T-helper 22 cell (primary cell): ENCODE measurements around the gene RB1.
"Not testable (repeated sequence)": the region's sequence is repeated elsewhere in the genome, so short reads cannot be mapped to it uniquely, and the experiment has no call there.

Source experiments
- DNase-seq: peaks from one replicate; pipeline ENCODE4 v3.0.0-alpha.2; 2020; ENCODE audit warnings: low read depth

Gene RB1

DNA sequence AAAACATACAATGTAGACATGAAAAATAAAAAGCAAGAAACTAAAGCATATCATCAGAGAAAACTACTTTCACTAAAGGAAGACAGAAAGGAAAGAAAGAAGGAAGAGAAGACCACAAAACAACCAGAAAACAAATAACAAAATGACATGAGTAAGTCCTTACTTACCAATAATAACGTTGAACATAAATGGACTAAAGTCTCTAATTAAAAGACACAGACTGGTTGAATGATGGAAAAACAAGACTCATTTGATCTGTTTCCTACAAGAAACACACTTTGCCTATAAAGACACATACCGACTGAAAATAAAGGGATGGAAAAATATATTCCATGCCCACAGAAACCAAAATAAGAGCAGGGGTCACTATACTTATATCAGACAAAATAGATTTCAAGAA is 46.0 kb downstream of the RB1 start:
- no peak for DNase-seq

DNA sequence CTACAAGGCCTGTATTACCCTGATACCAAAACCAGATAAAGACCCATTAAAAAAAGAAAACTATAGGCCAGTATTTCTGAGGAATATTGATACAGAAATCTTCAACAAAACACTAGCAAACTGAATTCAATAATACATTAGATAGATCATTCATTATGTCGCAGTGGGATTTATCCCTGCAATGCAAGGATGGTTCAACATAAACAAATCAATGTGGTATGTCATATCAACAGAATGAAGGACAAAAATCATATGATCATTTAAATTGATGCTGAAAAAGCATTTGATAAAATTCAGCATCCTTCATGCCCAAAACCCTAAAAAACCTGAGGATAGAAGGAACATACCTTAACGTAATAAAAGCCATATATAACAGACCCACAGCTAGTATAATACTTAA is 50.0 kb downstream of the RB1 start:
- no peak for DNase-seq

DNA sequence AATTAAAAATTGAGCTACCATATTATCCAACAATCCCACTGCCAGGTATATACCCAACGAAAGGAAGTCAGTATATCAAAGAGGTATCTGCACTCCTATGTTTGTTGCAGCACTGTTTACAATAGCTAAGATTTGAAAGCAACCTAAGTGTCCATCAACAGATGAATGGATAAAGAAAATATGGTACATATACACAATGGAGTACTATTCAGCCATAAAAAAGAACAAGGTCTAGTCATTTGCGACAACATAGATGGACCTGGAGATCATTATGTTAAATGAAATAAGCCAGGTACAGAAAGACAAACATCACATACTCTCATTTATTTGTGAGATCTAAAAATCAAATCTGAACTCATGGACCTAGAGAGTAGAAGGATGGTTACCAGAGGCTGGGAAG is 52.0 kb downstream of the RB1 start:
- not testable (repeated sequence) for DNase-seq

DNA sequence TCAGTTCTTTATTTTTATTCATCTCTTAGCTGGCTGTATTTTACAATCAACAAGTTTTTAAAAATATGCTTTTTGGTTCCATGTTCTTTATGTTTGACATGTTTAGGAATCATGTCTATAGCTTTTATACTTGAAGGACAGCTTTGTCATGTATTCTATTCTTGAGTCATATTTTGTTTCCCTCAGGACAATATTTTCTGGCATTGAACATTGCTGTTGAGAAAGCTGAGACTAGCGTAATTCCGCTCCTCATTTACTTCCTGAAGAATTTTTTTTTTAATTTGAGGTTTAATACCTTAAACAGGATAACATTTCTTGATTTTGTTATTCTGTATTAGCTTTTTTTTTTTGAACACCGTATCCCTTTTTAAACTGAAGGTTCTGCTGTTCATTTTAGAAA is 53.2 kb downstream of the RB1 start:
- no peak for DNase-seq

DNA sequence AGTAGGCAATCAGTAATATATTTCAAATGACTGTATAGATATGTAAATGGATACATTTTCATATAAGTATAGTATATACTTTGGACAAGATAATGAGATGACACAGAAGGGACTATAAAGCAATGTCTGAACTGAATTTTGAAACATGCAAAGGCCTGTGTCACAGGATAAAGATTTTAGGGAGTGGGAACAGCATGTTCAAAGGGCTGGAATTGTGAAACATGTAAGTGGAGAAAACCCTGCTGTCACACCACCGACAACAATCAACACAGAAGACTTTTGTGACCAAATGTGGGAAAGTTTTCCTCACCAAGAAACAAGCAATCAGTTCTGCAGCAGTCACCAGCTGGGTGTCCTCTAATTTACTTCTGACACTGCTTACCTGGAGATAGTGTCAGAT is 66.4 kb downstream of the RB1 start:
- no peak for DNase-seq

DNA sequence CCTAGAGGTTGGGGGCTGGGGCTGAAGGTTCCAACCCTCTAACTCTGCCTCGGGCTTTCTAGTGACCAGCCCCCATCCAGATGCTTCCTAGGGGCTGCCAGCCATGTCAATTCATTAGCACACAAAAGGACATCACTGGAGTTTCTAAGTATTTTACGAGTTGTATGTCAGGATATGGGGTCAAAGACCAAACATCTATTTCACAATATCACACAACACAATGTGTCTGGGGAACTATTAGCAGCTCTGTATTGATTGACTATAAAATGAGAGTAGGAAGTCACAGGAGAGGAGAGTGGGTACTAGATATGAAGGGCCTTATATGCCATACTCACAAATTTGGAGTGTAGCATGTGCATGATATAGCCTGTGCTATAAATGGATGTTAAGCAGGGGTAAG is 67.3 kb downstream of the RB1 start:
- DNase-seq: no peak

DNA sequence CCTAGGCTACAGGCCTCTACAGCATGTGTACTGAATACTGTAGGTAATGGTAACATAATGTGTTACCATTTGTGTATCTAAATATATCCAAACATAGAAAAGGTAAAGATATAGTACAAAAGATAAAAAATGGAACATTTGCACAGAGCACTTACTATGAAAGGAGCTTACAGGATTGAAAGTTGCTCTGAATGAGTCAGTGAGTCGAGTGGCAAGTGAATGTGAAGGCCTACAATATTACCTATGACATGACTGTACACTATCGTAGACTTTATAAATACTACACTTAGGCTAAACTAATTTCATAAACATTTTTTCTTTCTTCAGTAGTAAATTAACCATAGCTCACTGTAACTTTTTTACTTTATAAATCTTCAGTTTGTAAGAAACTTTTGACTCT is 74.3 kb downstream of the RB1 start:
- DNase-seq: no peak

DNA sequence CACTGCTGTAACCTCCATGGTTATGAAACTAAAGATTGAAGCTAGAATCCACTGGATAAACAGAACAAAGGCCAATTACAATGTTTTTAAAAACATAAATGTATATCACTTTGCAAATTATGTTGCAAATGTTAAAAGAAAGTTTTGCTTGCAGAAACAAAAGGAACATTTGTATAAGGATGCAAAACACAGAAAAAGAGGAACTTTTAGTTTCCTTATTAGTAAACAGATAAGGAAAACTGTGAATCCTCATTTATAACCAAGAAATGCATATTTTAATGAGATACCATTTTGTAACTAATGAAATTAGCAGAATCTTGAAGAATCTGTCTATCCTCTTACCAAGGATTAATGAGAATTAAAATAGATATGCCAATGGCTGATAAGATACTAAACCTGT is 77.0 kb downstream of the RB1 start:
- no peak for DNase-seq

DNA sequence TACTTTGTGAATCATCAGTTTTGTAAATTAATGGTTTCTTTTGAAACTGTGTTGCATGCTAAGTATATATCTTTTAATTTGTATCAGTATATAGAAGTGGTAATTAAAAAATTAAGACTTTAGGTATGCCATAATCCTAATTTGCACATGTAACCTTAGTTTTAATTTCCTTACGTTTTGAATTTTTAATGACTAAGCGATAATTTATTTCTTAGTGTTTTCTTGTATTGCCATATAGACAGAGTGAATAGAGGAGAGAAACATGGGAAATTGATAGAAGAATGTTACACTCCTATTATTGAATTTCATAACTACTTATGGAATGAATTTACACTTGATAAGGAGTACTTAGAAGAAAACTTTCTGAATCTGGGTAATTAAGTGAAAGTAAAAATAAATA is 79.8 kb downstream of the RB1 start:
- DNase-seq: no peak

DNA sequence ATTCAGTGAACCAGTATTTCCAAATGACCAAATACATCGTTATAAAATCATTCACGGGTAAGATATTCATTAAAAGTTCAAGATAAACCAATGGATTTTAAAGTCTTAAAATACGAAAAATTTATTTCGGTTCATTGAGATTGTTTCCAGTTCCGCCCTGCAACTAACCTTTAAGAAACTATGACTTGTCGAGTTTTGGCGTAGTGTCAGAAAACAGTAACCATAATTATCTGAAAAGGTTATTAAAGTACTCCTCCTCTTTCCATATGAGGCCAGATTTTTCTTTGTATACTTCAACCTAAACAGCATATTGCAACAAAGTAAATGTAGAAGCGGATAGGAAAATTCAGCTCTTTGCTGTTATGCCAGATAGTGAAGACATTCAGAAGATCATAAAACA is 83.3 kb downstream of the RB1 start:
- no peak for DNase-seq

DNA sequence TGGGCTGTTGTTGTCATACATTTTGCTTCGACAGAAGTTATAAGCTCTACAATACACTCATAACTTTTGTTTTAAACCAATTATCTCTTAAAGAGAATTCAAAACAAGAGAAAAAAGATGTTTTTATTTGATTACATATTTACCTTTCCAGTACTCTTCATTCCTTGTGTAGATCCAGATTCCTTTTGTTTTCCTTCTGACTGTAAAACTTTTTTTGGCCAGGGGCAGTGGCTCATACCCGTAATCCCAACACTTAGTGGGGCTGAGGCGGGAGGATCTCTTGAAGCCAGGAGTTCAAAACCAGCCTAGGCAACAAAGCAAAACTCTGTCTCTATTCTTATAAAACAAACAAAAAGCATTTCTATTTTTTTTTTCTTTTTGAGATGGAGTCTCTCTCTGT is 87.7 kb downstream of the RB1 start:
- DNase-seq: no peak

DNA sequence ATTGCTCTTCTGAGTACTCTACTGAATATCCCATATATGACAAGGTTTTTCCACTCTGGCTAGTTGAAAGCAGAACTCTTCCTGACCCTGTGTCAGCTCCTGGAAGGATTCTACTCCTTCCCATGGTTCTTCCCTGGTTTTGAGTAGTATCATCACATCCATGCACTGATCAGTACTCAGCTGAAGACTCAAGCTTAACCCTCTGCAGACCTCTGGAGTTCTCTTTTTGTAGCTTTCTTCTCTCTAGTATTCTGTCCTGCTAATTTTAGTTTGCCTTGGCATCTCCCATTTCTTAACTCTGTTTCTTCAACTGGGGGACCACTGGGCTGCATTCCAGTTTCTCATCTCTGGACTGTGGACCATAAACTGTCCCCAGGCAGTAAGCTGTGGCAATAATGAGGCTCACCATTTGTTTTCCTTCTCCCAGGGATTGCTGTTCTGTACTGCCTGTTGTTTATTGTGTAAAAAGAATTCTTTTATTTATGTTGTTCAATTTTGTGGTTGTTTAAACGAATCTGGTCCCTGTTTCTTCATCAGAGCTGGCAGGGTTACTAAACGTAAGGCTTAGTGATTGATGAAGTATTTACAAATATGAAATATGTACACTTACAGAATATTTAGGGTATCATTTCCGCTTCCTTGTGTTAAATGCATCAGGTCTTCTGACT is 89.6 kb downstream of the RB1 start:
- no peak for DNase-seq

DNA sequence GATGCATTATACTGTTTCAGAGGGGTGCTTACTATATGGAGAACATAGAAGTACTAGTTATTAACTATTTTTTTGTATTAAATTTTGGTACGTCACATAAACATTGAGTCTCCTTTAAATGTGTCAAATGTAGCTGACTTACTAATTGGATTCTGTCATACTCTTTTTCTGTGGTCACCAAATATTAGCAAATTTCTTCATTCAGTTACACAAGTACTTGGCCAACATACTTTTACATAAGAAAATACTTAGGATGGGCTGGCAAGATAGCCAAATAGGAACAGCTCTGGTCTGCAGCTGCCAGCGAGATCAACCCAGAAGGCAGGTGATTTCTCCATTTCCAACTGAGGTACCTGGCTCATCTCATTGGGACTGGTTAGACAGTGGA is 90.1 kb downstream of the RB1 start:
- DNase-seq: no peak

DNA sequence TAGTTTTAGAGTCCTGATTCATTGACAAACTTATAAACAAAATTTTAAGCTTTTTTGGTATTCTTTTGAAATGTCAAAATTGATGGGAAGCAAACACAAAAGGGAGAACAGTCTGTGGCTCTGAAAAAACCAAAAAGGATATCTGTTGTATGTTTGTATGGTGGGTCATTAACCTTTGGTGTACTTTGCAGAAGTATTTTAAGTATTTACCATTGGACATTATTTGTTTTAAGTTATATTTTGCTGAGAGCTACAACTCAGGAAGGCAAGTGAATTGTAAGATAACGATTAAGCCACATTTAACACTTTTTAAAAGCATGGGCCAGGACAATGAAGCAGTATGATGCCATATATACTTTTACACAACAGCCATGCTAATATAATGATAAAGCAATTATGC is 94.2 kb downstream of the RB1 start:
- DNase-seq: no peak

DNA sequence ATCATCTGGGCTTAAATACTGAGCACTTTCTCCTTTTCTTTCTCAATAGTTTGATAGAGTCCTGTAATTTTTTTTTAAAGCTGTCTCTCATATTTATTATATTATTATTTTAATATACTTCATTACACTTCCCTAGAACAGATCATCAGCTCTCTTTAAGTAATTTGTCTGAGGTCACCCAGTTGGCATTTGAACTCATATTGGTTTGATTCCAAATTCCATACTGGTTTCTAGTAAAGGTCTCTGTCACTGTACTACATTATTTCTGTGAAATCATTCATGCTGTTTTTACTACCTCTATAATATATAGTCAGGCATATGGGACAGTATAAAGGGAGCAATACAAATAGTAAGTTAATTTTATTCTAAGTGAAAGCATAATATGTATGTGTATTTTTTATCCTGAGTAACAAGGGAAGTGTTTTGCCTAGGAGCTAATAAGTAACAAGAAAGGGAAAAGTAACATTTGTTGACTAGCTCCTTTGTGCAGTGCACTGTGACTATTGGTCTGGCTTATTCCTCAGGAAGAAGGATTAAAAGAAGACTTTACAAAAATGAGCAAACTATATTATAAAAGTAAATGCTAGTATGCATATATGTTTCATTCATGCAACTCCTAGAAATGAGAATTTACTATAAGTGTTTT is 95.0 kb downstream of the RB1 start:
- no peak for DNase-seq

DNA sequence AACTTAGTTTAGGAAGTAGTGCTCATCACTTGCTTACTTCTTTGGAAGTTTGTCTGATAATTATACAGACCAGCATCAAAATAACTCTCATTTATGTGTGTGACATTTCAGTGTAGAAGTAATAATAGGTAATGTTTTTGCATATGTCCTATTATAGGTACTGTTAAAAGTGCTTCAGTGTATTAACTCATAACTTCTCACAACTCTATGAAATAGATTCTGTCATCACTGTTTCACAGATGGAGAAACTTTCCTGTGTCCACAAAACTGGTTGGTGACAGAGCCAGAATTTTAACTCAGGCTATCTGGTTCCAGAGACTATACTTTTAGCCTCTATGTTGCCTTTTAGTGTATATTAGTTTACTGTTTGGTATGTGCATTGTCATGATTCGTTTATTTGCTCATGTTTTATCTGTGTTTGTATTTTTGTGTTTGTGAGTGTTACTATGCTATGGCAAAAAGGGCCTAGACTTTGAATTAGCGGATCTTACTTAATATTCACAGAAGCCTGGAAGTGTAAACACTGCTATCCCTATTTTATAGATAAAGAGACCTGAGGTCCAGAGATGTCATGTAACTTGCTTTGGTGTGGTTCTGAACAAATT is 96.6 kb downstream of the RB1 start:
- no peak for DNase-seq

DNA sequence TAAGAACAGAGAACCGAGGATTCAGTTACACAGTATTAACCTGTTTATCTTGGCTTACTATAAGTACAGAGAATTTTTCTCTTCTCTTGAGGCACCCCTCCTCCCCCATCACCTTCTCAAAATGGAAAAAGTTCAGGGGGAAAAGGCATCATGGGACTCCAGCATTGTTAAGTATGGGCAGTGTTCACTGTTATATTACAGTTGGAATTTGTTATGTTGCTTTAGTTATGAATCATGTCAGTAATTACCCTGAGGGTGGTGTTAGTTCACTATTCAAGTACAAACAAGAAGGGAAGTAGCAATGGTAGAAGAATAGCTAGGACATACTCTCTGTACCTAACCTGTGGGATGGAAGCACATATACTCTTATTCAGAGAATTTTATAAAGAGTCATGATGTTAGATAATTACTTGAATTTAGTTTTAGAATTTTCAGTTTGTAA is 97.3 kb downstream of the RB1 start:
- DNase-seq: no peak

DNA sequence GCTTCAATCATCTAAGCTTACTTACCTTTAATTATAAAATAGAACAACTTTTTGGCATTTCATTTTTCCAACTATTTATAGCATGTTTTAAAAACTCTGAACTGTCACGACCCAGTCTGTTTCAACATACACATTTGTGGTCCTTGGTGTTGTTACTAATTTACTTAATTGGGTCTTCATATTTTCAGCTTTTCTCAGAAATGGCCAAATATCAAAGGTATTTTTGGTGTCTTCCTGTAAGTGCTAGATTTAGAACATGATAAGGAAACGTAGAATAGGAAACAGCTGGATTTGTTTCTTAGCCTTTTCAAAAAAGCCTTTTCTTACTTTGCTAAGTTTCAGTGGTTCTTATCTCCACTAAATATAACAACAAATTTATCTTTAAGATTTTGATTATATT is 97.9 kb downstream of the RB1 start:
- no peak for DNase-seq

DNA sequence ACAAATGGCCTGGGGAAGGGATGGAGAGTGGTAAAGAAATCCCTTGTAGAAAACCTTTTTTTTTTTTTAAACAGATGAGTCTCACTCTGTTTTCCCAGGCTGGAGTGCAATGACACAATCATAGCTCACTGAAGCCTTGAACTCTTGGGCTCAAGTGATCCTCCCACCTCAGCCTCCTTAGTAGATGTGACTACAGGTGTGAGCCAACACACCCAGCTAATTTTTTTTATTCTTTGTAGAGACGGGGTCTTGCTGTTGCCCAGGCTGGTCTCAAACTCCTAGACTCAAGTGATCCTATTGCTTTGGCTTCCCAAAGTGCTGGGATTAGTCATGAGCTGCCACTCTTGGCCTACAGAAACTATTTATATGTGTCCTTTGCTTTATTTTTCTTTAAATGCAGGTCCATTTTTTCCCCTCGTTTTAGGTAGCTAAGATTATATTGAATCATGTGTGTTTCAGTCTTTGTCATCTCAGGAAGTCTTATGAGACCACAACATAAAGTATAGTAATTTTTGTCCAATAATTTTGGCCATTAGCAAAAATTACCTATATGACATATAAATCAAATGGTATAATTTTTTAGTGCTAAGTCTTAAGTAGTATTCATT is 98.9 kb downstream of the RB1 start:
- no peak for DNase-seq

DNA sequence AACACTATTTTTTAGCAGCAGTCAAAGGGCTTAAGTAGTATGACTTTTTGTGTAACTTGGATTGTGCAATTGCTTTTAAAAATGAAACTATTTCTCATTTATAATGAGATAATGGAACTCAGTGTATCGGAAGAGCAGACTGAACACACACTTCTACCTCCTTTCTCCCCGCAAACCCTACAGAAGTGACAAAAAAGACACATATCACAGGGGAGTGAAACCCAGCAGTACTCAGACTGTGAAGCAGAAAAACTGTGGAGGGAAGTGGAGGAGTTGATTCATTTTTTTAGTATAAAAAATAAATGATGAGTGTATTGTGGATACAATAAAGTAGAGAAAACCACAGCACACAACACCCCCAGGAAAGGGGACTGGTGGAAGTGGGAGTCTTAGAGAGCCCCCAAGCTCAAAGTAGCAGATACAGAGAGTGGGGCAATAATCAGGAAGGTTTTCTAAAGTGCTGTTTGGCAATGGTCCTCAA is 99.6 kb downstream of the RB1 start:
- DNase-seq: no peak

DNA sequence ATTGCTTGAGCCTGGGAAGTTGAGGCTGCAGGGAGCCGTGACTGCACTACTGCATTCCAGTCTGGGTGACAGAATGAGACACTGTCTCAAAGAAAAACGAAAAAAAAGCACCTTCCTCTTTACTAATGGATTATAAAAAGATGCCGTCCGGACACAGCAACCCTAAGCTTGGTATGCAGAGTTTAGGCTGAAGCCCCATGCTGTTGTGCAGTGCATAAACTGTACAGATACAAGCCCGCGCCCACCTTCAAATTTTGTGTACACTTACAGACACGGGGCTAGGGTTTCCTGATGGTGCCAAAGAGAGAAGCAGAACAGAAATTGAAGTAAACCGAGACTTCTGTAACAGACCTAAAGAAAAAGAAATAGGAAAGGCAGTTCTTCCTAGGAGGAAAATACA is 100.4 kb downstream of the RB1 start:
- DNase-seq: no peak

DNA sequence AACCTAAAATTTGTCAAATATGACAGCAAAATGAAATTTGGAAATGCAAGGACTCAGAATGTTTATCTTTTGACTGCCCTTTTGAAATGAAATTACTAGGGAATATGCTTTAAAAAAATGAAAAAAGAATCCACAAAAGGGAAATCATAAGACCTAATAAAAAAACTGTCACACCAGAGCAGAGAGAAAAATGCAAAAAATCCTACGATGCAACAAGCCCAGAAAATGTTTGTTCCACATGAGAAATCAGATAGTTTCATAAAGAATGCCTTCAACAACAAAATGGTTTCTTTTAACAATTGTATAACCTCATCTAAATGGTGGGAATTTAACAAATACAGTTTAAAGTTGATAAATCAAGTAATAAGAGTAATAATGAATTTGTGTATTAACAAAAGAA is 101.4 kb downstream of the RB1 start:
- DNase-seq: no peak

DNA sequence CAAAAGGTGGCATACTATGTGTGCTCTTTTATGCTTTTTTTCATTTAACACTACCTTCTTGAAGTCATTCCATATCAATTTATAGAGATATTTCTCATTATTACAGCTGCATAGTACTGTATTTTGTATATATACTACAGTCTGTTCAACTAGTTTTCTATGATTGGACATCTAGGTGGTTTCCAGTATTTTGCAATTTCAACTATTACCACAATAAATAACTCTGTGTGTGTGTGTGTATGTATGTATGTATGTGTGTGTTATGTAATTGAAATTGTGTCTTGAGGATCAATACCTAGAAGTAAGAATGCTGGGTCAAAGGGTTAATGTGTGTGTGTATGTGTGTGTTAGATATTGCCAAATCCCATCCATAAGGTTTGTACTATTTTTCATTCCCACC is 102.3 kb downstream of the RB1 start:
- DNase-seq: no peak
